ENCODE measurements around the gene GGCT. TPM values are rescaled to one million over a fixed set of nuclear protein-coding genes. Genes with fewer than 3 reads are reported as not detected.
"Not testable (repeated sequence)": the region's sequence is repeated elsewhere in the genome, so short reads cannot be mapped to it uniquely, and the experiment has no call there.

GGCT gene
- total RNA-seq, 4 donors from 2014 or later: 3.6 to 21.3 (median 16.5) TPM

GRCh38 chr7:30543813-30544525 is 39.3 kb upstream of the GGCT start:
- H3K4me1 ChIP-seq: peaks cover 0 to 2% (median 0%) of the 10 kb centered on the region in 4 donors
- 63 to 74% methylated on average over 5 to 6 of the region's 6 CpGs for WGBS, 2 donors (ENCODE audit: low coverage in 1 of 2)
- DNase-seq: no peak
- H3K27ac ChIP-seq: no peak overlapping the region
- no peaks in the 10 kb centered on the region for H3K27me3 ChIP-seq
- no peak overlapping the region for H3K4me3 ChIP-seq
- no peaks in the 10 kb centered on the region for H3K9me3 ChIP-seq
- TF ChIP-seq POLR2A (IDR thresholded peaks at IDR 0.05) (no peak), POLR2AphosphoS5 (IDR thresholded peaks at IDR 0.05) (no peak), EP300 (IDR thresholded peaks at IDR 0.05; ENCODE audit: low read depth) (no peak)
- TF ChIP-seq, protein P1, sequence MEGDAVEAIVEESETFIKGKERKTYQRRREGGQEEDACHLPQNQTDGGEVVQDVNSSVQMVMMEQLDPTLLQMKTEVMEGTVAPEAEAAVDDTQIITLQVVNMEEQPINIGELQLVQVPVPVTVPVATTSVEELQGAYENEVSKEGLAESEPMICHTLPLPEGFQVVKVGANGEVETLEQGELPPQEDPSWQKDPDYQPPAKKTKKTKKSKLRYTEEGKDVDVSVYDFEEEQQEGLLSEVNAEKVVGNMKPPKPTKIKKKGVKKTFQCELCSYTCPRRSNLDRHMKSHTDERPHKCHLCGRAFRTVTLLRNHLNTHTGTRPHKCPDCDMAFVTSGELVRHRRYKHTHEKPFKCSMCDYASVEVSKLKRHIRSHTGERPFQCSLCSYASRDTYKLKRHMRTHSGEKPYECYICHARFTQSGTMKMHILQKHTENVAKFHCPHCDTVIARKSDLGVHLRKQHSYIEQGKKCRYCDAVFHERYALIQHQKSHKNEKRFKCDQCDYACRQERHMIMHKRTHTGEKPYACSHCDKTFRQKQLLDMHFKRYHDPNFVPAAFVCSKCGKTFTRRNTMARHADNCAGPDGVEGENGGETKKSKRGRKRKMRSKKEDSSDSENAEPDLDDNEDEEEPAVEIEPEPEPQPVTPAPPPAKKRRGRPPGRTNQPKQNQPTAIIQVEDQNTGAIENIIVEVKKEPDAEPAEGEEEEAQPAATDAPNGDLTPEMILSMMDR (IDR thresholded peaks at IDR 0.05): no peak
- in situ Hi-C loops (cut with MboI; ENCODE audit: low pct_ligation_motif_present in 1 of 4, low pct_unique_long_range_greater_than_20kb in 1 of 4, low sequenced_read_pairs in 3 of 4): no loop called here
- no peaks in the 10 kb centered on the region for H3K36me3 ChIP-seq
- intact Hi-C loops (cut with DNase I; ENCODE audit: low total_unique reads): no loop called here

DNA sequence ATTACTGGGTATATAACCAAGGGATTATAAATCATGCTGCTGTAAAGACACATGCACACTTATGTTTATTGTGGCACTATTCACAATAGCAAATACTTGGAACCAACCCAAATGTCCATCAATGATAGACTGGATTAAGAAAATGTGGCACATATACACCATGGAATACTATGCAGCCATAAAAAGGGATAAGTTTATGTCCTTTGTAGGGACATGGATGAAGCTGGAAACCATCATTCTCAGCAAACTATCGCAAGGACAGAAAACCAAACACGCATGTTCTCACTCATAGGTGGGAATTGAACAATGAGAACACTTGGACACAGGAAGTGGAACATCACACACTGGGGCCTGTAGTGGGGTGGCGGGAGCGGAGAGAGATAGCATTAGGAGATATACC is 38.5 kb upstream of the GGCT start:
- H3K36me3 ChIP-seq; H3K4me1 ChIP-seq; H3K9me3 ChIP-seq; intact Hi-C loops (cut with DNase I; ENCODE audit: low total_unique reads); H3K27ac ChIP-seq; H3K4me3 ChIP-seq; in situ Hi-C loops (cut with MboI; ENCODE audit: low pct_ligation_motif_present in 1 of 4, low pct_unique_long_range_greater_than_20kb in 1 of 4, low sequenced_read_pairs in 3 of 4); DNase-seq; H3K27me3 ChIP-seq: not testable (repeated sequence)
- 98 to 100% methylated on average over 1 to 4 of the region's 4 CpGs for WGBS, 2 donors (ENCODE audit: low coverage in 1 of 2)

DNA sequence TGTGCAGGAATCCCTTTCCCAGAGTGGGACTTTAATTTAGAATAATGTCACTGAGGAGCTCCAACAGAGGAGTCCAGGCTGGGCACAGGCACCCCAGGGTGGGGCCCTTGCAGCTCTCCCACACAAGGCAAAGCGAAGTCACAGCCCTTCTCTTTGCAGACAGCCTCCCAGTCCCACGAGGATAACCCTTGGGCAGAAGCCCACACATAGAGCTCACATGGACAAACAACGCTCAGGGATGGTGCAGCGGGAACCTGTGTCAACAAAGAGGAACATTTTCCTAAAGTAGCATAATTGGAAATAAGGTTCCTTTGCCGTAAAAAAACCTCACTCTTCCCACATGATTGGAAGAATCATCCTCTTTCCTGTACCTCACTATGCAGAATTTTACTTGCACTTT is 29.3 kb upstream of the GGCT start:
- DNase-seq: no peak
- in situ Hi-C loops (cut with MboI; ENCODE audit: low pct_ligation_motif_present in 1 of 4, low pct_unique_long_range_greater_than_20kb in 1 of 4, low sequenced_read_pairs in 3 of 4): no loop called here
- intact Hi-C loops (cut with DNase I; ENCODE audit: low total_unique reads): no loop called here
- H3K36me3 ChIP-seq: no peaks in the 10 kb centered on the region
- TF ChIP-seq EP300 (IDR thresholded peaks at IDR 0.05; ENCODE audit: low read depth): no peak
- no peaks in the 10 kb centered on the region for H3K4me1 ChIP-seq
- H3K4me3 ChIP-seq: no peak overlapping the region
- no peaks in the 10 kb centered on the region for H3K27me3 ChIP-seq
- H3K27ac ChIP-seq: no peak overlapping the region
- WGBS, 2 donors (ENCODE audit: low coverage in 1 of 2): 80 to 86% methylated on average over 3 to 5 of the region's 5 CpGs
- no peaks in the 10 kb centered on the region for H3K9me3 ChIP-seq

- no peaks in the 10 kb centered on the region for H3K9me3 ChIP-seq
- TF ChIP-seq, protein P1 (IDR thresholded peaks at IDR 0.05): no peak
- TF ChIP-seq POLR2AphosphoS5 (IDR thresholded peaks at IDR 0.05) (no peak), POLR2A (IDR thresholded peaks at IDR 0.05) (no peak), EP300 (IDR thresholded peaks at IDR 0.05; ENCODE audit: low read depth) (no peak)
- WGBS, 2 donors (ENCODE audit: low coverage in 1 of 2): 93 to 96% methylated on average over 2 to 3 of the region's 3 CpGs
- H3K27ac ChIP-seq: no peak overlapping the region
- no peaks in the 10 kb centered on the region for H3K4me1 ChIP-seq
- no peak overlapping the region for H3K4me3 ChIP-seq
- intact Hi-C loops (cut with DNase I; ENCODE audit: low total_unique reads) (no loop called here), in situ Hi-C loops (cut with MboI; ENCODE audit: low pct_ligation_motif_present in 1 of 4, low pct_unique_long_range_greater_than_20kb in 1 of 4, low sequenced_read_pairs in 3 of 4) (no loop called here)
- H3K27me3 ChIP-seq: no peaks in the 10 kb centered on the region
- no peak for DNase-seq
- H3K36me3 ChIP-seq: no peaks in the 10 kb centered on the region
These were observed 26.7 kb upstream of the GGCT start for GRCh38 chr7:30531286-30531685.

DNA sequence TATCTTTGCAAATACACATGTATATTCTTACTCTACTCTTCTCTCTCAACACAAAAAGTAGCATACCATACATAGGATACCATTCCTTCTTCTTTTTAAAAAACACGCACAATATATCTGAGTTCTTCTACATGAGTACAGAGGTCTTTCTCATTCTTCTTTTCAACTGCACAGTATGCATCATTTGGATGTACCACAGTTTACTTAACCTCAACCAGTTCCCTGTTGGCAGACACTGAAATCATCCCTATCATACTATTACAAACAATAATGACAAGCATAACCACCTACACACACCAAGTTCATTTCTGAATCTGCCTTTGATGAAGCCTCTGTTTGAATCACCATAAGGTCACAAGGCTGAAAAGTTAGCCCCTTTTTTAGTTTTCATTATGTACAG is 25.7 kb upstream of the GGCT start:
- 89 to 100% methylated on average over 1 of the region's 1 CpG for WGBS, 2 donors (ENCODE audit: low coverage in 1 of 2)
- no peaks in the 10 kb centered on the region for H3K36me3 ChIP-seq
- peaks cover 0 to 3% (median under 1%) of the 10 kb centered on the region in 4 donors for H3K4me1 ChIP-seq
- no peaks in the 10 kb centered on the region for H3K9me3 ChIP-seq
- no peaks in the 10 kb centered on the region for H3K27me3 ChIP-seq
- intact Hi-C loops (cut with DNase I; ENCODE audit: low total_unique reads): no loop called here
- no peak for DNase-seq
- no peak overlapping the region for H3K27ac ChIP-seq
- no peak overlapping the region for H3K4me3 ChIP-seq
- TF ChIP-seq, protein P1 (IDR thresholded peaks at IDR 0.05): no peak
- no peak for TF ChIP-seq POLR2A (IDR thresholded peaks at IDR 0.05)
- TF ChIP-seq POLR2AphosphoS5 (IDR thresholded peaks at IDR 0.05): no peak
- TF ChIP-seq EP300 (IDR thresholded peaks at IDR 0.05; ENCODE audit: low read depth): no peak
- in situ Hi-C loops (cut with MboI; ENCODE audit: low pct_ligation_motif_present in 1 of 4, low pct_unique_long_range_greater_than_20kb in 1 of 4, low sequenced_read_pairs in 3 of 4): no loop called here
